ENCODE data around the gene SIGLEC1.

The SIGLEC1 gene

DNA sequence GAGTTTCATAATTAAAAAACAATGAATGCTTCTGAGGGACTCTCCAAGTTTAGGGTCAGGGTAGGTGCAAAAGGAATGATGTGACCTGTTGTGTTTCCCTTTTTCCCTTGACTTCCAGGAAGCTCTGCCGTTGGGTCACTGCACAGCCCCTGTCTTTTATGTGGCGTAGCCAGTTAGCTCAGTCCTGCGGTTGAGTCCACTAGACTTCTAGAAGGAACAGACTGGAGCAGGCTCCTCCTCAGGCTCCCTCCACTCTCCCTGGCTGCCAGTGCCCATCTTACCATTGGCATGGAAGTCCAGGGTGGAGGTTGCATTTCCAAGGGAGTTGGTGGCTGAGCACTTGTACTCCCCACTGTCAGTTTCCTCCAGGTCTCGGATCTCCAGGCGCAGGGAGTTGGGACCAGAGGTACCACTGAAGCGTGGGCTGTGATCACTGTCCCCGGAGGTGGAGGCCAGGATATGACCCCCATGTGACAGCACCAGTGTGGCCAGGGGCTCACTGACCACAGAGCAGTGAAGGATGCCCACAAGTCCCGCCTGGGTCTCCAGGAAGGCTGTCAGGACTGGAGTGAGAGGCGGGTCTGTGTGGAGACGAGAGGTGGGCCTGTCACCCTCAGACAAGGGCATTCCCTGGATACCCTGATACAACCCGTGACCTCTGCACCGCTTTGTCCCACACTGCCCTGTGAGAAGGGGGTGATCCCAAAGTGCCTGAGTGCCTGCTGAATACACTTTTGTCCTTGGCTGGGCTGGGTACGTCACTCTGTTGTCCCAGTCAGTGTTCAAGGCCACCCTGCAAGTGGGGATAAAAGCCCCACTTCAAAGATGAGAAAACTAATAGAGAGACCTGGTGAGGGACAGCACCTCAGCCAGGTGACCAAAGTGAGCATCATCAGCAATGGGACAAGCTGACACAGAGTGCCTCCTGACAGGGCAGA lies 11.1 kb downstream of the SIGLEC1 start:
- no peak for DNase-seq (ENCODE audit: low read depth in 4 of 4, low spot score in 1 of 4)

DNA sequence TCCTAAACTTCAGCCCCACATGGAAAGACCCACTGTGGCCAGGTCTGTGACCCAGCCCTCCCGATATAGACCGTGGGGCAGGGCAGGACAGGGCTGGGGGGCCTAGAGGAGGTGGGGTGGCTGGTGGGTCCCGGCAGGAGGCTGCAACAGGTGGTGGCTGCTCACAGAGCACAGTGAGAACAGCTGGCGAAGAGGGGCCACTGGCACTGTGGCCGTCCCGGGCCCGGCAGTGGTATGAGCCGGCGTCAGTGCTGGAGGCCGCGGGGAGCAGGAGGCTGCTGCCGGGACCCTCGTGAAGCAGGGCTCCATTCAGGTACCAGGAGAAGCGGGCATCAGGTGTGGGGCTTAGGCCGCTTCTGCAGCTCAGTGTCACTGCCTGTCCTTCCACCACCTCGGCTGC lies 13.4 kb downstream of the SIGLEC1 start:
- no peak for DNase-seq (ENCODE audit: low read depth in 4 of 4, low spot score in 1 of 4)

- DNase-seq (ENCODE audit: low read depth in 4 of 4, low spot score in 1 of 4) = no peak
Measured at GRCh38 chr20:3698591-3699001, 13.8 kb downstream of the SIGLEC1 start.

GRCh38 chr20:3697588-3698305 lies 14.7 kb downstream of the SIGLEC1 start:
- no peak for DNase-seq (ENCODE audit: low read depth in 4 of 4, low spot score in 1 of 4)

GRCh38 chr20:3696745-3697587 lies 15.4 kb downstream of the SIGLEC1 start:
- DNase-seq (ENCODE audit: low read depth in 4 of 4, low spot score in 1 of 4) = no peak

- DNase-seq (ENCODE audit: low read depth in 4 of 4, low spot score in 1 of 4) = no peak
Measured at GRCh38 chr20:3696200-3696599, 16.2 kb downstream of the SIGLEC1 start.

DNA sequence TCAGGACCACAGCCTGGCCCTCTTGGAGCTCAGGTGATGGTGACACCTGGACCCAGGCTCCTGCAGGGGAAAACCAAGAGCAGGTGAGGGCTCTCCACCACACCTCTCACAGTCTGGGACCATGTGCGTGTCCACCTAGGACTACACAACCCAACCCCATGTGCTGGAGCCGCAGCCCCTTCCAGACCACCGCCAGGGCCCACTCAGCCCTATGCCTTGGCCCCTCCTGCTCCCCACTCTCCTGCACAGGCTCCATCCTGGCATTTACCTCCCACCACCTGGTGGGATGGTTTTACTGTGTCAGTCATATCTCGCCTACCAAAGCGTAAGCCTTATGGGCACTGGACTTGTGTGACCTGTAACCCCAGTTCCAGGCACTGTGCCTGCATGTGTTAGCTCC lies 17.5 kb downstream of the SIGLEC1 start:
- no peak for DNase-seq (ENCODE audit: low read depth in 4 of 4, low spot score in 1 of 4)

- DNase-seq (ENCODE audit: low read depth in 4 of 4, low spot score in 1 of 4) = no peak
Measured at GRCh38 chr20:3693376-3693775, 19.0 kb downstream of the SIGLEC1 start.

DNA sequence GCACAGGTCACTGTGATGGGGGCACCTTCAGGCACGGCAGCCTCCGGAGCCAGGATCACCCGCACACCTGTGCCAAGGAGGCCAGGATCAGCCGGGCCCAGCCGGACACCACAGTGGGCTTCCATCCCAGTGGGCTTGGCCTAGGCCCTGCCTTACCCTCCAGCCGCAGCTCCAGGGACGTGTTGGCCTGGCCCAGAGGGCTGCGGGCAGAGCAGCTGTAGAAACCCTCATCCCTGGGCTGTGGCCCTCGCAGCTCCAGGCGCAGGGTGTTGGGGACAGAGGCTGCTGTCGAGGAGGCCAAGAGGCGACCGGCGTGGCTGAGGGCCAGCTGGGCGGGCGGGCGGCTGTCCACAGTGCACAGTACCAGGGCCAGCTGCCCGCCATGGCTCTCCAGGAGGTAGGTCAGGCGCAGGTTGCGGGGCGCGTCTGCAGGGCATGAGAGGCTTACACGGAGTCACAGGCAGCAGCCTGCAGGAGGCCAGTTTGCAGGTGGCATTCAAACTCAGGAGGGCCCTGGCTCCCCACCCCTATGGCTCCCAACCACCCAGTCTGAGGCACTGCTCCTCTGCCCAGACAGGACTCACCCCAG lies 19.6 kb downstream of the SIGLEC1 start:
- DNase-seq (ENCODE audit: low read depth in 4 of 4, low spot score in 1 of 4) = no peak

DNA sequence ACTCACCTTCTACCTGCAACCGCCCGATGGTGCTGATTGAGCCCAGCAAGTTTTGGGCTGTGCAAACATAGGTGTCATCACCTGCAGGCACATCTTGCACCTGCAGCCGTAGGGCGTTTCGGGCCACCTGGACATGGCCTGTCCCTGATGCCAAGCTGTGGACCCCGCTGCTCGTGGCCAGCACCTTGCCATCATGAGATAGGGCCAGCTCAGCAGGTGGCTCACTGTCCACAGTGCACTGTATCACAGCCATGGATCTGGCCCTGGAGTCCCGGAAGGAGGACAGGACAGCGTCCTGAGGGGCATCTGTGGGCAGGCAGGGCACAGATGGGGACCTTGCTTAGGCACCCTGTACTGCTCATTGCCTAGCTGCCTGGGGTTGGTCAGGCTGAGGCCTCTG lies 20.5 kb downstream of the SIGLEC1 start:
- no peak for DNase-seq (ENCODE audit: low read depth in 4 of 4, low spot score in 1 of 4)

DNA sequence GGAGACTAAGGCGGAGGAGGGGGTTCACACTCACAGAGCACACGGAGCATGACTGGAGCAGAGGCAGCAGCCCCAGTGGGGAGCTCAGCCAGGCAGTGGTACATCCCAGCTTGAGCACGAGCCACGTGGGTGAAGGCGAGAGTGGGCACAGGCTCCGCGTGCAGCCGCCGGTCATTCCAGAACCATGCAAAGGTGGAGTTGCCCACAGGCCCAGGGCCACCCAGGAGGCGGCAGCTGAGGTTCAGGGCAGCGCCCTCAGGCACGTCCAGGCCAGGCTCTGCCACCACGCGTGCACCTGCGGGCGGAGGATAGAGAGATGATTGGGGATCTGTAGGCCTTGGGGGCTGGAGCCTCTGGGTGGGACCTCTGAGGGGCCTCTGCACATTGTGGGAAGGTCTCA lies 21.1 kb downstream of the SIGLEC1 start:
- DNase-seq (ENCODE audit: low read depth in 4 of 4, low spot score in 1 of 4) = no peak

DNA sequence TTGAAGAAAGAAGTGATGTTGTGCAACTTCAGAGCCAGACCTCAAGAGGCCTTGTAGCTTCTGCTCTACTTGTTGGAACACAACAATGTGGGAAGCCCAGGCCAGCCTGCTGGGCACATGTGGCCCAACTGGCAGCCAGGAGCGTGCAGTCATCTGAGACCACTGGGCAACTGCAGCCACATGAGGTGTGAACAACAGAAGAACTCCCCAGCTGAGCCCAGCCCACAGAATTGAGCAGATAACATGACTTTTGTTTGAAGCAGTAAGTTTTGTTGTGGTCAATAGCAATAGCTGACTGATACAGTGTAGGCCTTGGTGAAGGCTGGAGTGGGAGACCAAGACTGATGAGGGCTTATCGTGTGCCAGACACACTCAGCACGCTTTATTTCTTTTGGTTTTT lies 22.0 kb downstream of the SIGLEC1 start:
- DNase-seq (ENCODE audit: low read depth in 4 of 4, low spot score in 1 of 4) = no peak

DNA sequence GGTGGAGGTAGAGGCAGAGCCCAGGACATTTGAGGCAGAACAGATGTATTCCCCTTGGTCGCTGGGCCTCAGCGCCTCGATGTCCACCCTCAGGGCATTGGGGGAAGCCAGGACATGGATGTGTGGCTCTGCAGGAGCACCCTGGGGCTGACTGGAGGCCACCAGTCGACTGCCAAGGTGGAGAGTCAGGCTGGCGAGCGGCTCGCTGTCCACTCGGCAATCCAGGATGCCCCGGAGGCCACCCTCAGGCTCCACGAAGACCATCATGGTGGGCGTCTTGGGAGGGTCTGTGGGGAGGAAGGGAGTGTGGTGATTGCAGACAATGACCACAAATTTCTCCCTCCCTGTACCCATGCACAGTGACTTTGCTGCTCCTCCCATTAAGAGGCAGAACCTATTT lies 22.4 kb downstream of the SIGLEC1 start:
- DNase-seq (ENCODE audit: low read depth in 4 of 4, low spot score in 1 of 4) = no peak

DNA sequence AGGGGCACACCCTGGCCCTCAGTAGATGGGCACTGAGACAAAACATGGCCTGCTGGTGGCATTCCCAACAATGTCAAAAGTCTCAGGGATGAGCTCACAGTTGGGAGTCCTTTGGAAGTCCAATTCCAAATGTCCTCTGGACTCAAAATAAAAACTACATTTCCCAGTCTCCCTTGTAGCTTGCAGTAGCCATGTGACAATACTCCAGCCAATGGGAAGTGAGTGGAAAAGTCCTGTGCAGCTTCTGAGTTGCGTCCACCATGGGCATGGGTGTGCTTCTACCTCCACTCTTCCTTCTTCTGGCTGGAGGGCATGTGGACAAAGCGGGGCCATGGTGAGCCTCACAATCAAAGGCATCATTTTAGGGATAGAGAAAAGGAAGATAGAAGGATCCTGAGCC lies 24.7 kb downstream of the SIGLEC1 start:
- DNase-seq (ENCODE audit: low read depth in 4 of 4, low spot score in 1 of 4) = no peak

DNA sequence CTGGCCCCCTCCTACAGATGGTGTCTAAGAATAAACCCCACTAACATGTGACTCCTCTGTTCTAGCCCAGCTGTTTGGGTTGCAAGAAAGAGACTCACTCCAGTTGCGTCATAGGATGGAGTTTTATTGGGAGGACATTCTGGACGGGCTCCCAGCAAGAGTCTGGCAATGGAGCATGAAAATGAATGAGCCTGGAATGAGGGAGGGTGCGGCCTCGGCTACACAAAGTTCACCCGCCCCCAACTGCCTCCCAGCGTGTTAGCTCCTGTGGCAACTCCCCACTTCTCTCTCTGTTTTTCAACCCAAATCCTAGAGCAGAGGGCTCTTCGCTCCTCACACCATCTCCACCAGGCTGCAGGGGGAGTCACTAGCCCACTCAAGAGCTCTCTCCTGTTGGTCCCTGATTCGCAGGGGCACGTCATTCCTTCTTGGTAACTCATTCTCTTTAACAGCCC lies 25.5 kb downstream of the SIGLEC1 start:
- no peak for DNase-seq (ENCODE audit: low read depth in 4 of 4, low spot score in 1 of 4)

DNA sequence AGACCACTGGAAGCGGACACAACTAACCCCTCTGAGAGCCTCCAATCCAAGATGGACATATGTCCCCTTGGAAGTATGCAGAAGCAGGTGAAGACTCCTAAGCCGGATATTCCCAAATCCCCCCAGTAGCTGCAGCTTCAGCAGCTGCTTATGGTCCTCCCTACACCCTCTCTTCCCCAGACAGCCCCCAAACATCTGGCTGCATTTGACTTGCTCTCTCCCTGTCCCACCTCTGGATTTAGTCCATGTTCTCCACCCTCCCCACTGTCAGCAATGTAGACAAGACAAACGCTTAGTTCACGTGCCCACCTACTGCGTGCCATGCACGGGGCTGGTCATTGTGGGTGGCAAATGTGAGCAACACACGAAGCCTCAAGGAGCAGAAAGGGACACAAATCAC lies 26.0 kb downstream of the SIGLEC1 start:
- DNase-seq (ENCODE audit: low read depth in 4 of 4, low spot score in 1 of 4) = no peak

GRCh38 chr20:3685341-3685740 lies 27.1 kb downstream of the SIGLEC1 start:
- DNase-seq (ENCODE audit: low read depth in 4 of 4, low spot score in 1 of 4) = no peak

DNA sequence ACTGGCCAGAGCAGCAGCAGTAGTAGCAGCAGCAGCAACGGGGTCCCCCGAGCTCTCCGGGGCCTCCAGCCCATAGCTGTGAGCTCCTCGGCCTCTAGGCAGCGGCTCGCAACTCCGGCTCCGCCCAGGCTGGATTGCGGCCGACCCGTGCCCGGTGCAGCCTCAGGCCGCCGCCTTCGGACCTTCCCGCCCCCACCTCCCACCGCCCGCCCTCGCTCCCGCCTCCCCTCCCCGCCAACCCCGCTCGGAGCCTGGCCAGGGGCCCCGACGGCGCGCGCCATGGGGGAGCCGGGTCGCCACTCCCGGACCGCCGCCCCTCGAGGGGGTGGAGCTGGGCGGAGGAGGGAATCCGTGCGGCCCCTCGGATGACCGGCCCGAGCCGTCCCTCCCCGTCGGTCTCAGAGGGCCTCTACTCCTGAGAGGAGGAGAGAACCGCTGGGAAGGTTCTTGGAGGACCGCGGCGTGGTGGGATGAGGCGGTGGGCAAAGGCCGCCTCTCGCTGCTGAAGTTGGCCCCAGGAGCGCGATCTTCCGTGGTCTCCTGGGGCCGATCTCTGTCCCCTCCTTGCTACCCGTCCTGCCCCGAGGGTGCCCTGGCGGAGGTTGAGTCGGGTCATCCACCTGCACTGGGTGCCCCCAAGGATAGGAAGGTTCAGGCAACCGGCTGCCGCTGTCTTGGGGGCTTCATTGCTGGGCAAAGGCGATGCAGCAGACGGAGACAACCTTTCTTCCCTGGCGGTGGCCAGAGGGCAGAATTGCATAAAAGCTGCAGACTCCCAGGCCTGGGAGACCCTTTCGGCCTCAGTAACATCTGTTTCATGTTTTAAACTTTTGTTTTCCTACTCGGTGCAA lies 30.2 kb downstream of the SIGLEC1 start, which contains the start of gene ADAM33:
Gene ADAM33 (minus strand): TSS at position 80 of the 851 bp plus-strand sequence. CDS start 6 bp downstream, at position 74.
- DNase-seq (ENCODE audit: low read depth in 4 of 4, low spot score in 1 of 4) = no peak

DNA sequence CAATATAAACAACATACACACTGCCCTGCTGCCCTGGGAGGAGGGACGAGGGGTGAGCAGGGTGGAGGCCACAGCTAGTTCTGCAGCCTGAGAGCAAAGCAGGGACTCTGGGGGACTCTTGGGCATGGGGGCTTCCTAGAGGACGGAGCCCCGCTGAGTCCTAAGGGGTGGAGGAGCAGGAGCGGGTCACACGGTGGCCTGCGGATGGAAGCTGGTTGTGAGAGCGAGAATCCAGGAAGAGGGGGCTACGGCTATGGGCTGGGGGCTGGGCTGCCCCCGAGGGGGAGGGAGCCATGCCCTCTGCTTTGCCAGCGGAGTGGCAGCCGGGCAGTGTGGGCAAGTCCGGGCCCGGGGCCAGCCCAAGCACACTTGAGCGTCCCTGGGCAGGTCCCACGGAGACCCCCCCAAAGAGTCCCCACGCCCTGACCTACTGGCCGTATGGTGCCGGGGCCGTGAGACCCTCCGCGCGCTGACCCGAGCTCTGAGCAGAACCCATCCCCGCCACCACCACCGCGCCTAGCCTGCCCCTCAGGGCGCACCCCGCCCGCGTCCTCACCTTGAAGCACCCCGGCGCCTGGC lies 31.0 kb downstream of the SIGLEC1 start:
- DNase-seq (ENCODE audit: low read depth in 4 of 4, low spot score in 1 of 4) = no peak

All from stimulated activated CD4-positive, alpha-beta T cell treated with anti-CD3 and anti-CD28 coated beads, Interleukin-1b, Interleukin-23, amount 100 ng/mL, for 24 hours (primary cell).